Heart left ventricle (tissue), 13 donors: ENCODE data around the gene SLC7A4.

Source experiments
- CTCF ChIP-seq, 12 donors: fragments of 200-600 bp; sonication (generic) in 4 of 12; IDR thresholded peaks; one replicate each; pipeline versions ENCODE4 v1.5.0 to v1.8.0; 2018 to 2022; ENCODE audit warnings: antibody characterized with exemption in 12 of 12, mild to moderate bottlenecking in 5 of 12
- POLR2A ChIP-seq, 2 donors: fragments of 450-650 bp; IDR thresholded peaks; one replicate each; pipeline ENCODE4 v1.6.1; 2017; ENCODE audit warnings: antibody characterized with exemption in 2 of 2, mild to moderate bottlenecking in 2 of 2, moderate library complexity in 2 of 2
- donor health status: ischemic (EF 13 %, LVEDD 7.1; RV severe dilation, severe dysfunction).
- donor health status: DM: no; HTN: yes; CAD: no.
- donor health status: DM: no; HTN: no; CAD: no.
- donor health status: ischemic (EF 25% LVEDD 6.9; RV normal size, moderate dysfunction).
- donor health status: ischemic (EF 25% LVEDD 5.7; RV mildly dilated, moderate dysfunction).
- donor health status: ischemic (EF 35%, LVEDD 5.7; RV mildly dilated, moderate dysfunction).
- donor health status: nonischemic (EF 11% LVEDD 7.7; RV severe dilation, severe dysfunction).
- donor health status: DM: yes; HTN: yes; CAD: no.
- donor health status: PGD.
- donor health status: ischemic (EF 29% LVEDD 5.4; RV normal size, mild dysfunction).
- donor health status: nonischemic (EF 23%, LVEDD 6.1; RV moderate dilation, normal function).

DNA sequence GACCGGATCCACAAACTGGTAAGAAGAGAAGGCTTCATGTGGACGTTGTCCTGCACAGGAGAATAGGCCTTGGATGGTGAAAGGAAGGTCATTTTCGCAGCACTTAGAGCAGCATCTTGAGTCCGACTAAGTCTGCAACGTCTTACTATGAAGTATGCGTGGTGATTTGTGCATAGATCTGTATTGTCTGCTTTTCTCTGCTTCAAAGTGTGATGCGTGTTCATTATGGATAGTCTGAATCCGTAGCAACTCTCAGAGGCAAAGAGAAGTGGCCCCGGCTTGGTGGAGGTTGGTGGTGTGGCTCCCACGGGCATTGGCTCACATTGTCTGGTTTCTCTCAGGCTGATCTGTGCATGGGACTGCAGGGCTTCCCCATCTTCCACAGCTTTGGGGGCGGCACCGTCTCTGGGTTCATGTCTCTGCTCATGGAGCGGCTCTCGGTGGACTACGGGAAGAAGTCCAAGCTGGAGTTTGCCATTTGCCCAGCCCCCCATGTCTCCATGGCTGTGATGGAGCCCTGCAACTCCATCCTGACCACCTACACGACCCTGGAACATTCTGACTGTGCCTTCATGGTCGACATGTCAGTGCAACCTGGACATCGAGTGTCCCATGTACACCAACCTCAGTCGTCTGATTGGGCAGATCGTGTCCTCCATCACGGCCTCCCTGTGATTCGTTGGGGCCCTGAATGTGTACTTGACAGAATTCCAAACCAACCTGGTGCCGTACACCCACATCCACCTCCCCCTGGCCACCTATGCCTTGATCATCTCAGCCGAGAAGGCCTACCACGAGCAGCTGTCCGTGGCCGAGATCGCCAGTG lies 34.9 kb upstream of the SLC7A4 start:
- TF ChIP-seq CTCF (IDR thresholded peaks at IDR 0.05) (no peak), POLR2A (IDR thresholded peaks at IDR 0.05) (no peak)
